ENCODE results near the gene MECP2. TPM values are rescaled to one million over a fixed set of nuclear protein-coding genes. Genes with fewer than 3 reads are reported as not detected.

Gene MECP2
- total and polyA plus RNA-seq, 10 of the 15 experiments (the other 5 are each of a cell fraction or from before 2014, with no cell fraction given), result 1.3 to 32.7 (median 13.7) TPM

GRCh38 chrX:154115071-154115470 is 17.6 kb upstream of the MECP2 start:
- RAD21 ChIA-PET (ENCODE audit: unreplicated experiment), result no interaction called here
- in situ Hi-C loops (cut with MboI) (no loop called here), intact Hi-C loops (cut with micrococcal nuclease; ENCODE audit: unreplicated experiment) (no loop called here)
- 61% methylated on average over 10 of the region's 10 CpGs for WGBS (ENCODE audit: insufficient coverage, insufficient replicate concordance, low lambda C conversion rate, missing lambda C conversion rate)
- Histone ChIP-seq H3K36me3 (ENCODE audit: control insufficient read depth in 2 of 2, insufficient read depth in 2 of 2, low read length in 1 of 2) (no peaks in the 10 kb centered on the region), H3K79me2 (ENCODE audit: control insufficient read depth, insufficient read depth, low read length) (no peaks in the 10 kb centered on the region), H3K4me1 (ENCODE audit: control insufficient read depth, insufficient read depth, low read length) (no peaks in the 10 kb centered on the region), H3K9ac (ENCODE audit: control insufficient read depth, insufficient read depth, low read length) (no peak overlapping the region), H3K27me3 (replicated peaks in 1 of 2; ENCODE audit: control insufficient read depth in 2 of 2, insufficient read depth in 2 of 2, low read length in 1 of 2) (no peaks in the 10 kb centered on the region; a peak in 2 of 4 replicates), H3K9me3 (replicated peaks; ENCODE audit: control insufficient read depth, insufficient read depth, low read length) (no peaks in the 10 kb centered on the region), H3K27ac (ENCODE audit: control insufficient read depth, insufficient read depth) (no peak overlapping the region), H4K20me1 (ENCODE audit: control insufficient read depth, insufficient read depth) (no peaks in the 10 kb centered on the region), H3K4me2 (ENCODE audit: control insufficient read depth, insufficient read depth) (no peak overlapping the region), H3K4me3 (no peak overlapping the region), H2AFZ (ENCODE audit: control insufficient read depth, low read depth, low read length) (no peak overlapping the region)
- FAIRE-seq (no peak), ATAC-seq (no peak), DNase-seq (ENCODE audit: low read depth, low spot score) (no peak)
- TF ChIP-seq POLR2AphosphoS5 (IDR thresholded peaks at IDR 0.05; ENCODE audit: low read length) (no peak), ATF3 (IDR thresholded peaks at IDR 0.05; ENCODE audit: borderline replicate concordance, extremely low read depth, low read depth, low read length) (no peak), ZNF274 (IDR thresholded peaks at IDR 0.05; ENCODE audit: insufficient read depth, insufficient read length) (no peak), POU2F2 (IDR thresholded peaks at IDR 0.05; ENCODE audit: borderline replicate concordance, low read depth, low read length) (no peak), FOXM1 (IDR thresholded peaks at IDR 0.05; ENCODE audit: low read depth, low read length) (no peak)
- POLR2A ChIA-PET, result no interaction called here
- CTCF ChIA-PET, result interaction anchor here (0.6 kb wide), 1 partner anchor 9 kb away, joined by 3 read pairs; no protein-coding TSS in a partner anchor
- SMC1A ChIA-PET (ENCODE audit: uncharacterized antibody, unreplicated experiment), result no interaction called here
- BruUV-seq (replicated peaks), result no TSS peak

GRCh38 chrX:154114652-154115051 is 17.1 kb upstream of the MECP2 start:
- WGBS (ENCODE audit: insufficient coverage, insufficient replicate concordance, low lambda C conversion rate, missing lambda C conversion rate), result 57% methylated on average over 5 of the region's 5 CpGs
- H3K4me3 ChIP-seq, result no peak overlapping the region
- H3K9me3 ChIP-seq (replicated peaks; ENCODE audit: control insufficient read depth, insufficient read depth, low read length), result no peaks in the 10 kb centered on the region
- no peaks in the 10 kb centered on the region for H3K36me3 ChIP-seq (ENCODE audit: control insufficient read depth in 2 of 2, insufficient read depth in 2 of 2, low read length in 1 of 2)
- no peak overlapping the region for H3K9ac ChIP-seq (ENCODE audit: control insufficient read depth, insufficient read depth, low read length)
- H3K4me2 ChIP-seq (ENCODE audit: control insufficient read depth, insufficient read depth), result no peak overlapping the region
- no peak overlapping the region for H3K27ac ChIP-seq (ENCODE audit: control insufficient read depth, insufficient read depth)
- no TSS peak for BruUV-seq (replicated peaks)
- ATAC-seq (no peak), DNase-seq (ENCODE audit: low read depth, low spot score) (no peak), FAIRE-seq (no peak)
- ChIA-PET SMC1A (ENCODE audit: uncharacterized antibody, unreplicated experiment) (no interaction called here), POLR2A (no interaction called here), CTCF (no interaction called here), RAD21 (ENCODE audit: unreplicated experiment) (no interaction called here)
- H3K27me3 ChIP-seq (replicated peaks in 1 of 2; ENCODE audit: control insufficient read depth in 2 of 2, insufficient read depth in 2 of 2, low read length in 1 of 2), result no peaks in the 10 kb centered on the region; a peak in 2 of 4 replicates
- no peaks in the 10 kb centered on the region for H3K4me1 ChIP-seq (ENCODE audit: control insufficient read depth, insufficient read depth, low read length)
- H2AFZ ChIP-seq (ENCODE audit: control insufficient read depth, low read depth, low read length), result no peak overlapping the region
- intact Hi-C loops (cut with micrococcal nuclease; ENCODE audit: unreplicated experiment) (no loop called here), in situ Hi-C loops (cut with MboI) (no loop called here)
- H3K79me2 ChIP-seq (ENCODE audit: control insufficient read depth, insufficient read depth, low read length), result no peaks in the 10 kb centered on the region
- no peaks in the 10 kb centered on the region for H4K20me1 ChIP-seq (ENCODE audit: control insufficient read depth, insufficient read depth)
- TF ChIP-seq ATF3 (IDR thresholded peaks at IDR 0.05; ENCODE audit: borderline replicate concordance, extremely low read depth, low read depth, low read length), result no peak
- no peak for TF ChIP-seq SMARCA5 (IDR thresholded peaks at IDR 0.05)
- no peak for TF ChIP-seq ETV6 (conservative IDR thresholded peaks at IDR 0.05 in 1 of 2, IDR thresholded peaks at IDR 0.05 in 1 of 2; ENCODE audit: borderline replicate concordance in 1 of 2, low read depth in 1 of 2)
- TF ChIP-seq, protein P1, sequence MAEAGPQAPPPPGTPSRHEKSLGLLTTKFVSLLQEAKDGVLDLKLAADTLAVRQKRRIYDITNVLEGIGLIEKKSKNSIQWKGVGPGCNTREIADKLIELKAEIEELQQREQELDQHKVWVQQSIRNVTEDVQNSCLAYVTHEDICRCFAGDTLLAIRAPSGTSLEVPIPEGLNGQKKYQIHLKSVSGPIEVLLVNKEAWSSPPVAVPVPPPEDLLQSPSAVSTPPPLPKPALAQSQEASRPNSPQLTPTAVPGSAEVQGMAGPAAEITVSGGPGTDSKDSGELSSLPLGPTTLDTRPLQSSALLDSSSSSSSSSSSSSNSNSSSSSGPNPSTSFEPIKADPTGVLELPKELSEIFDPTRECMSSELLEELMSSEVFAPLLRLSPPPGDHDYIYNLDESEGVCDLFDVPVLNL (IDR thresholded peaks at IDR 0.05; ENCODE audit: low read depth, low read length), result no peak
- TF ChIP-seq CBFB (IDR thresholded peaks at IDR 0.05; ENCODE audit: low read depth), result no peak
- TF ChIP-seq TCF12 (IDR thresholded peaks at IDR 0.05; ENCODE audit: low read depth, low read length), result no peak
- TF ChIP-seq EGR1 (IDR thresholded peaks at IDR 0.05; ENCODE audit: borderline replicate concordance in 1 of 2, low read depth in 2 of 2, low read length in 2 of 2), result no peak
- no peak for TF ChIP-seq RAD51 (IDR thresholded peaks at IDR 0.05)
- no peak for TF ChIP-seq CBX3 (IDR thresholded peaks at IDR 0.05; ENCODE audit: borderline replicate concordance, low read depth)

All from GM12878 (cell line).